HG03469 (cell line): ENCODE data around the gene ATP11A.
"Not testable (repeated sequence)": the region's sequence is repeated elsewhere in the genome, so short reads cannot be mapped to it uniquely, and the experiment has no call there.

Experiments
- ATAC-seq: cut with Tn5 transposase; IDR thresholded peaks from one replicate; pipeline ENCODE4 v1.9.1; 2021; ENCODE audit warnings: mild to moderate bottlenecking, moderate library complexity, moderate number of reproducible peaks; ENCODE audit not compliant: unreplicated experiment

Gene ATP11A

GRCh38 chr13:112669881-112670499, 19.8 kb upstream of the ATP11A start:
- no peak for ATAC-seq

- no peak for ATAC-seq
Measured at GRCh38 chr13:112670864-112671263, 19.0 kb upstream of the ATP11A start.

GRCh38 chr13:112671359-112671758, 18.5 kb upstream of the ATP11A start:
- ATAC-seq, result no peak

- ATAC-seq, result no peak
Measured at GRCh38 chr13:112672651-112673284, 17.1 kb upstream of the ATP11A start.

- peak; percentile 58 for ATAC-seq
Measured at GRCh38 chr13:112674412-112675365, 15.1 kb upstream of the ATP11A start.

GRCh38 chr13:112675366-112675756, 14.5 kb upstream of the ATP11A start:
- ATAC-seq, result no peak

- ATAC-seq, result not testable (repeated sequence)
Measured at GRCh38 chr13:112677421-112677962, 12.3 kb upstream of the ATP11A start.

GRCh38 chr13:112679381-112679780, 10.5 kb upstream of the ATP11A start:
- ATAC-seq, result no peak

- ATAC-seq, result no peak
Measured at GRCh38 chr13:112679932-112680677, 9.7 kb upstream of the ATP11A start.

- no peak for ATAC-seq
Measured at GRCh38 chr13:112680741-112681360, 9.0 kb upstream of the ATP11A start.

- ATAC-seq, result no peak
Measured at GRCh38 chr13:112683581-112683980, 6.3 kb upstream of the ATP11A start.

GRCh38 chr13:112684071-112684845, 5.6 kb upstream of the ATP11A start:
- ATAC-seq, result no peak

- not testable (repeated sequence) for ATAC-seq
Measured at GRCh38 chr13:112685189-112685805, 4.5 kb upstream of the ATP11A start.

- no peak for ATAC-seq
Measured at GRCh38 chr13:112685896-112686295, 3.9 kb upstream of the ATP11A start.

GRCh38 chr13:112686364-112686763, 3.5 kb upstream of the ATP11A start:
- ATAC-seq, result no peak

GRCh38 chr13:112686987-112687386, 2.9 kb upstream of the ATP11A start:
- no peak for ATAC-seq

- no peak for ATAC-seq
Measured at GRCh38 chr13:112687836-112688559, 1.8 kb upstream of the ATP11A start.

- ATAC-seq, result no peak
Measured at GRCh38 chr13:112688560-112689302, 1.1 kb upstream of the ATP11A start.
